SKM-1 treated with dmso at 0.1 percent for 144 hours (cell line): Measurements from ENCODE around the gene ZNF358.

ENCODE experiments used
- DNase-seq: peaks from one replicate; lab custom pipeline; 2025; ENCODE audit not compliant: unreplicated experiment; lab: John Stamatoyannopoulos, UW

Gene ZNF358

GRCh38 chr19:7515645-7516151 lies at the start of gene ZNF358:
ZNF358 (plus strand) TSS chr19:7516103; CDS start chr19:7519243, 3,140 bp downstream.
- DNase-seq, result peak; percentile 35

- DNase-seq, result no peak
Observed at GRCh38 chr19:7467009-7467989, 48.6 kb upstream of the ZNF358 start.

GRCh38 chr19:7468840-7469239 lies 47.1 kb upstream of the ZNF358 start:
- DNase-seq, result no peak

- DNase-seq, result no peak
Observed at GRCh38 chr19:7469669-7470285, 46.1 kb upstream of the ZNF358 start.

- no peak for DNase-seq
Observed at GRCh38 chr19:7470540-7471305, 45.2 kb upstream of the ZNF358 start.

GRCh38 chr19:7471696-7472615 lies 43.9 kb upstream of the ZNF358 start:
- peak; percentile 15 for DNase-seq

GRCh38 chr19:7475665-7476064 lies 40.2 kb upstream of the ZNF358 start:
- no peak for DNase-seq

GRCh38 chr19:7476241-7476640 lies 39.7 kb upstream of the ZNF358 start:
- DNase-seq, result no peak

- no peak for DNase-seq
Observed at GRCh38 chr19:7476777-7477494, 39.0 kb upstream of the ZNF358 start.

GRCh38 chr19:7477758-7478157 lies 38.1 kb upstream of the ZNF358 start:
- DNase-seq, result no peak

GRCh38 chr19:7478173-7478842 lies 37.6 kb upstream of the ZNF358 start:
- no peak for DNase-seq

- DNase-seq, result no peak
Observed at GRCh38 chr19:7478843-7479227, 37.1 kb upstream of the ZNF358 start.

GRCh38 chr19:7480222-7480969 lies 35.5 kb upstream of the ZNF358 start:
- no peak for DNase-seq

- no peak for DNase-seq
Observed at GRCh38 chr19:7480970-7481255, 35.0 kb upstream of the ZNF358 start.

GRCh38 chr19:7482584-7483439 lies 33.1 kb upstream of the ZNF358 start:
- no peak for DNase-seq

GRCh38 chr19:7483720-7484201 lies 32.1 kb upstream of the ZNF358 start:
- DNase-seq, result no peak

GRCh38 chr19:7486923-7487322 lies 29.0 kb upstream of the ZNF358 start:
- DNase-seq, result no peak
